Epithelial cell of prostate (primary cell): ENCODE measurements around the gene CDON.
"Not testable (repeated sequence)": the region's sequence is repeated elsewhere in the genome, so short reads cannot be mapped to it uniquely, and the experiment has no call there.

ENCODE experiments used
- DNase-seq: peaks from one replicate; pipeline ENCODE4 v3.0.0-alpha.2; 2011; ENCODE audit warnings: low read depth, low spot score
- H3K27ac ChIP-seq: fragments of 450-650 bp; 2 replicates; pipeline ENCODE4 v1.5.1; 2017; ENCODE audit warnings: mild to moderate bottlenecking

The CDON gene

DNA sequence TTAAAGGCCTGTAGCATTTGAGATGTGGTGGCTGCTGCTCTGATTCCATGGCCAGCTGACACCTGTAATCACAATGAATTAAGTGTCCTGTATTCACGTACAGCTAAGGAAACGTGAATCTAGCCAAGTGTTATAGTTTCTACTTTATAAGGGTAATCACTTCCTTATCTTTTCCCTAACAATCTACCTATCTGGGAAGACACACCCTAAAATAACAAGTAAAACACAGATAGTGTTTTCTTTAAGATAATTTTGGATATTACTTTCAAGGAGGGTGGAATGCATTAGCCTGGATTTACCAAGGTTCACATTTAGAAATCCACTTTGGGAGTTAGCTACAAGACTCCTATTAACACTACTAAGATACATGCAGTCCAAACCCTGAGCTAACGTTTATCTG, 11.5 kb downstream of the CDON start:
- no peak for DNase-seq
- H3K27ac ChIP-seq, result no peak overlapping the region

DNA sequence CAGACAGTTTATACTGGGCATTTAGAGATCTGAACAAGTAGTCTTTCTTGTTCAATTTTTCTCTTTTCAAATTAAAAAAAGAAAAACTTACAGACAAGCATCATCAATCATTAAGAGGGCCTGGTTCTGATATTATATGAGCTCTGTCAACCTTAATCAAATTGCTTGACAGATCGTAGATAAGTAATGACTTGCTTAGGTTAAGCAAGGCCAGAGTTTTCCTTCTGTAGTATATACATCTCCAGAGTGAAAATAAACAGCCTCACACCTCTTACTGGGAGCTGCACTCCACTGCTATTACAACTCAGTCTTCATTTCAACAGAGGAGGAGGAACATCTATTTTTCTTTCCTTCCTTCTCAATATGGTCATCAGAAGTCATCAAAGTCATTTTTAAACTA, 13.5 kb downstream of the CDON start:
- H3K27ac ChIP-seq, result no peak overlapping the region
- no peak for DNase-seq

DNA sequence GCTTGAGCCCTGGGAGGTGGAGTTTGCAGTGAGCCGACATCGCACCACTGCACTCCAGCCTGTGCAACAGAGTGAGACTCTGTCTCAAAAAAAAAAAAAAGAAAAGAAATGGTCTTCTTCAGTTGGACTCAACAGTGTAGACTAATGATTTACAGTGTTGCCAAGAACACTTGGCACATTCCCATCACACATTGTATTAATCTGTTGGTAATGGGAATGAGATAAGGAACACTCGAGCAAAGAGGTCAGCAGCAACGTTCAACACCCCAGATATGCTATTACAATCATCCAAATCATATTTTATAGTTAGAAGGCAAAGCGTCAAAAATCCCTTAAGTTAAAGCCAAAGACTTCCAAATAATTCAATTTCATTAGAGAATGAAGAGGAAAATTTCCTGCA, 14.5 kb downstream of the CDON start:
- no peak for DNase-seq

DNA sequence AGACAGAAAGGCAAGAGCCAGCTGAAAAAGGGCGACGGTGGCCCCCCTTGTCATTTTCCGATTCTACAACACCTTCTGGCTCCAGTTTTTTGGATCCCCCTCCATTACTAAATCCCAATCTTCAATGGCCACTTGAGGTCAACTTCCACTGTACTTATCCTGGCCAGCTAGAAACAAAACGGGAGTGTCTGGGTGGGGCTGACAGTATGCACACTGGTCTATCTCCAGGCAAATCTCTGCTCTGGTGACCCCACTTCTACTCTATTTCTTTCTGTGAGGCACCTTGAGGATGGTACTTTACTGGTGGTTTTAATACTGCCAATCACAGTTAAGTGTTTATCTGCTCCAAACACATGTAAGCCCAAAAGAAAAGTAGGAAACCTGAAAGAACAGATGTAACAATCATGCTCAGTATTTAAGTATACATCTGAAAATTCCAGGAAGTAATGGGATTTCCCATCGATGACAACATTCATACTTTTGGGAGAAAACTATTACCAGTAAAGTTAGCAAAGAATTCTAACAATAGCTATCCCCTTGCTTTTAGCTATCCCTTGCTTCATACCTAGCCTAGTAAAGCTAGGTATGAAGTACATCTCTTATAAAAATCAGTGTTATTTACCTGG, 16.0 kb downstream of the CDON start:
- no peak for DNase-seq
- H3K27ac ChIP-seq, result no peak overlapping the region

More for the DNA sequence above, 14.5 kb downstream of the CDON start:
- no peak overlapping the region for H3K27ac ChIP-seq

DNA sequence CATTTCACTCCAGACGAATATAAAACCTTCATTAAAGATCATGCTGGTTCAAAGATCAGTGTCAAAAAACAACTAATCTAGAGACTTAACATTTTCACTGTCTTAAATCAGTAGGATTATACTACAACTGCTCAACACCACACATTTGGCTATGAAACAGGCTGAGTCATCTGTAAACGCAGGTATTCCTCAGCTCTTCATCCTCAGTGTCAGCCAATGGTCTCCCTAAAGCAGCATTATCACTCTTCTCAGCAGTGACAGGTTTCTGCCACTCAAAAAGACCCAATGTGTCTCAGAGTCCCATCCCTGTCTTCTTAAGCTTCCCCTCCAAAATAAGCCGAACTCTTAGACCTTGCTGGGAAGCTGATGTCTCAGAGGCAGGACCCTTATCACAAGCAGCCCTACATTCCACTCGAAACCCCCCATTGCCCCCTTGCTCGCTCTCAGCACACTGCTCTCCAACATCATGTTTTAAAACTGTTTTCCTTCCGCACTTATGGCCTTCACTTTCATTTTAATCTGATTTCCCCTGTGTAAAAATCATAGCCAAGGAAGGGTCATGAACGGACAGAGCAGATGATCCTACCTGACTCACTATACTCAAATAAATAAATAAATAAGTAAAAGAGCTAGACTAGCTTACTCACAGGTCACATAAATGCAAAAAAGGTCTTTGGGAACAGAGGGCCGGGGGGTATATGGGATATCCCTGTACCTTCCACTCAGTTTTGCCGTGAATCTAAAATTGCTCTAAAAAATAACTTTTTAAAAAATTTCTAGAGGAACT, 23.0 kb downstream of the CDON start:
- H3K27ac ChIP-seq, result no peak overlapping the region
- DNase-seq, result no peak

- no peak overlapping the region for H3K27ac ChIP-seq
- DNase-seq, result no peak
These were observed 26.9 kb downstream of the CDON start for GRCh38 chr11:126035718-126036117.

DNA sequence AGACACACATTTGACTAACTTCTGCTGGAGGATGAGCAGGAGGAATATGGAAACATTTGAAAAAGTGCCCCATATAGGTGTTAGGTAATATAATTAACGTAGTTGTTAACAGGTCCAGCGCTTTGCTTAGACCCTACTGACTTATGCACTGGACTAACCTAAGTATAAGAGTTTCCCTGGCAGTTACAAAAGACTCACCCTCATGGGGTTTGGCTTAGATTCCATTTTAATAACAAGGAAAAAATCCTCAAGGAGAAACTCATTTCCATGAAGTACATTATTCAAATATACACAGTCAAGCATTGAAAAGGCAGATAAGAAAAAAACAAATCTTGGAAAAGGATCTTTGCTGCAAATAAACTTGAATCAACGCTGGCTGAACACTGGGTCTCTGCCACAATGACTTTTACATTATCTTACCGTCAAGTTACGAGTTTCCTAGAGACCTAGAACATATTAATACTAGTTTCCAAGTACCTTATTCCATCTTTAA, 27.7 kb downstream of the CDON start:
- DNase-seq, result no peak
- no peak overlapping the region for H3K27ac ChIP-seq

- no peak for DNase-seq
- no peak overlapping the region for H3K27ac ChIP-seq
These were observed 28.4 kb downstream of the CDON start for GRCh38 chr11:126034039-126034932.

DNA sequence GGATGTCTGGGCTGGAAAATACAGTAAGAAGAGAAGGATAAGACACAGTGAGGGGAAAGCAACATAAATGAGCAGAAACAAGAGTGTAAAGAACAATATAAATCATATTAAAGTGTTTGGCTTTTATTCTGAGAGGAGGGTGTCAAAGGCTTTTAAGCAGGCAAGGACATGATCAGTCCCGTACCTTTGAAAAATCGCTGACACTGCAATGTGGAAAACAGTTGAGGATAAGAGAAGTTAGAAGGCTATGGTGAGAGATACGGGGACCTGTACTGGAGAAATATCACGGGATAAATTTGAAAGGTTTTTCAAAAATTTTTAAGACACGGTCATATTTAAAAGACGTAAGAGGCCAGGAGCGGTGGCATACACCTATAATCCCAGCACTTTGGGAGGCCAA, 30.3 kb downstream of the CDON start:
- DNase-seq, result no peak
- H3K27ac ChIP-seq, result no peak overlapping the region

DNA sequence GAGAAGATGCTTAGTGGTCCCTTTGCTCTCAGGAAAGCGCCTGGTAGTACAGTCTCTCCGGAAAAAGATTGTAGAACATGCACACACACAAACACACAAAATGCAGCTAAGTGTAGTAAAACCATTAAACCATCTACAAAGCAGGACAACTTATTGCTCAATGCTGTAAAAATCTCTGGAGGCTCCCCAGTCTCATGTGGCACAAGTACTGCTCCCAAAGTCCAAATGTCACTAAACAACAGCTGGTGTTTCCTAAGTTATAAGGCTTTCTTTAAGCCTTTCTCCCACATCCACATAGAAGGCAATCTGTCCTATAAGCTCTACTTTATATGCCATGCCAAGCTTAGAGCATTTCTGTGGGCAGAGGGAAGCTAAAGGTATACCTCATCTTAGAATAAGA, 32.9 kb downstream of the CDON start:
- no peak overlapping the region for H3K27ac ChIP-seq
- DNase-seq, result no peak

- DNase-seq, result no peak
- H3K27ac ChIP-seq, result no peak overlapping the region
These were observed 33.4 kb downstream of the CDON start for GRCh38 chr11:126029237-126029636.

DNA sequence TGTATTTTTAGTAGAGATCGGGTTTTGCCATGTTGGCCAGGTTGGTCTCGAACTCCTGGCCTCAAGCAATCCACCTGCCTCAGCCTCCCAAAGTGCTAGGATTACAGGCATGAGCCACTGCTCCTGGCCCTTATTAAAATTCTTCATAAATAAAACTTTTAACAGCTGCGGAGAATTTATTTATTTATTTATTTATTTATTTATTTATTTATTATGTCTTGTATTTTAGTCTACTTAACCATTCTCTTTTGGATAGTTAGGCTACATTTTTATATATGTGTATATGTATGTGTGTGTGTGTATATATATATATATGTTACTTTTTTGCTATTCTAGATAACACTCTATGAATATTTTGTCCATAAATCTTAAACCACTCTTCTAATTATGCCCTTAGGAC, 34.1 kb downstream of the CDON start:
- H3K27ac ChIP-seq, DNase-seq: not testable (repeated sequence)

- no peak for DNase-seq
- no peak overlapping the region for H3K27ac ChIP-seq
These were observed 36.1 kb downstream of the CDON start for GRCh38 chr11:126026579-126026978.

DNA sequence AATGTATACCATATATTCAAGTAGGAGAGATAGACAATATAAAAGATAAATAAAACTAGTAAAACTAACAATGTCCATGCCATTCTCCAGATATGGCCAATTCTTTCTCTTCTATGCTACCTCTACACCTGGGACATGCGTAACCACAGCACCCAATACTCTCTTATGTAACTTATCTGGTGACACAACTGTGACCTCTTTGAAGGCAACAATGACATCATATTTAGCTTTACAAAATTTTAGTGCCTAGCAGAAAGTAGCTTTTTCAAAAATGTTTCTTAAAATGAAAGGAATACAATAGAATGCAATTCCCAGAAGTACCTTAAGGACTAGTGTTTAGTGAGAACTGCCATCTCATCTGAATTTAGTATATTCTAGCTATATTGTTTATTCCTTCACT, 36.8 kb downstream of the CDON start:
- no peak for DNase-seq

GRCh38 chr11:126024123-126024522, 38.5 kb downstream of the CDON start:
- no peak overlapping the region for H3K27ac ChIP-seq
- DNase-seq, result no peak

More for the DNA sequence above, 36.8 kb downstream of the CDON start:
- no peak overlapping the region for H3K27ac ChIP-seq

DNA sequence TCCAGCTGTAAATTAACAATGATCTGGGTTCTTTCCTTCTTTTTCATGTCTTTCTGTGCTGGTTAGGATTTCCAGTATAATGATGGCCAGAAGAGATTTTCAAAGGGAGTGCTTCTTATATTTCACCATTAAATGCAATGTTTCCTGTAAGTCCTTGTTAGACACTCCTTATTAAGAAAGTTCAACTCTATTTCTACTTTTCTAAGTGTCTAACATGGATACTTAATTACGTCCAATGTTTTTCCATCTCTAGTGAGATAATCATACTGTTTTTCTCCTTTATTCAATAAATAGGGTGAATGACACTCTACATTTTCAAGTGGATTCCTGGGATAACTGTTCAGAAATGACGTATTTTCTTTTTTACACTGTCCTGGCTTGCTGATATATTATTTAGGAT, 49.8 kb downstream of the CDON start:
- H3K27ac ChIP-seq, result no peak overlapping the region
- DNase-seq, result no peak

DNA sequence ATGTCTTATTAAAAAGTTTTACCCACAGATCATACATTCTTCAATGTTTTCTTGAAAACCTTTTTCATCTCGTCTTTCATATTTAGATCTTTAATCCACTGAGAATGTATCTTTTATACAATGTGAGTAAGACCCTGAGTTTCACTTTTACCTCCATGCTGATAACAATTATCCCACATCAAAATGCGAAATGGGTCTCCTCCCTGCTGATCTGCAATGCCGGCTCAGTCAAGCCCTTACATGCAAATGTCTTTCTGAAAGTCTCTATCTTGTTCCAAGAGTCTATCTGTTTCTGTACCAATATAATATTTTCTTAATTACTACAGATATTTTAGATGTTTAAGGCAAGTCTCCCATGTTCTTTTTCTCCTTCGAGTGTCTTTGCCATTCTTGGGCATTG, 50.9 kb downstream of the CDON start:
- no peak for DNase-seq
- no peak overlapping the region for H3K27ac ChIP-seq

DNA sequence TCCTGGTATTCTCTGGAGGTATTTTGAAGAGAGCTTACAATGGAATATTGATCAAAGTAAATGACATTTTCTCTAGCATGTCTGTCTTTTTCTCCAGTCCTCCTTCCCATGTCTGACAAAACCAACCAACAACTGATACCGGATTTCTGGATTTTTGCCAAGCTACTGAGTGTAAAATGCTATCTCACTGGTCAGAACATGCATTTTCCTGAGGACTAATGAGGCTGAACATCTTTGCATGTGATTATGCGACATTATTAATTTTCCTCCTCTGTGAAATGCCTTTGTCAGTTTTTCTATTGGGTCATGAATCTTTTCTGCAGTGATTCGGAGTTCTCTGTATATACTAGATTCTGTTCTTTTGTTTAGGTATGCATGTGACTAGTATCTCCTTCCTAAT, 51.4 kb downstream of the CDON start:
- DNase-seq, result no peak
- no peak overlapping the region for H3K27ac ChIP-seq

- no peak overlapping the region for H3K27ac ChIP-seq
- DNase-seq, result no peak
These were observed 53.7 kb downstream of the CDON start for GRCh38 chr11:126008956-126009355.

- DNase-seq, result peak; percentile 14
- no peak overlapping the region for H3K27ac ChIP-seq
These were observed 55.4 kb downstream of the CDON start for GRCh38 chr11:126007238-126007637.

DNA sequence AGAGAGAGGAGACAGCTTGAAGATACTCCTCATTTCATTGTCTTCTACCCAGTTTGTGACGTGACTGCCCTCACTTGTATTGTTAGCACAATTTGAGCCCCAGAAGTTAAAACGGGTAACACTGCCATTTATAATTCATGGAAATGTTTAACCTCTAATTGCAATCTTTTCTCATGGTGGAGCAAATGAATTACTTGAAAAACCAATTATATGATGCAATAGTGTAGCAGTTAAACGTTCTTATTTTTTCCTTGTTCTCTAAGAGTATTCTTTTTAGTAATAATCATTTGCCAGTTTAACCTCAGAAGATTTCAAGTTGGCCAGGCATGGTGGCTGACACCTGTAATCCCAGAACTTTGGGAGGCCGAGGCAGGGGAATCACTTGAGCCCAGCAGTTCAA, 56.6 kb downstream of the CDON start:
- H3K27ac ChIP-seq, result no peak overlapping the region
- DNase-seq, result no peak
